GM23248 (cell line): ENCODE data around the gene AMH.

Experiments used
- EZH2 ChIP-seq: fragments of 200-600 bp; sonication (generic); IDR thresholded peaks from 2 replicates; pipeline ENCODE4 v1.6.1; 2018; ENCODE audit warnings: antibody characterized with exemption, mild to moderate bottlenecking; ENCODE audit not compliant: insufficient read depth, poor library complexity, severe bottlenecking
- EZH2phosphoT487 ChIP-seq: fragments of 200-600 bp; sonication (generic); IDR thresholded peaks from 2 replicates; pipeline ENCODE4 v1.6.1; 2018; ENCODE audit warnings: antibody characterized with exemption, moderate library complexity, mild to moderate bottlenecking, low read depth; ENCODE audit not compliant: insufficient read depth

GRCh38 chr19:2250766-2251105 is 1.6 kb downstream of the AMH start:
- TF ChIP-seq EZH2, result no peak
- TF ChIP-seq EZH2phosphoT487, result no peak
